Measurements from ENCODE around the gene MAGI2.

Gene MAGI2

DNA sequence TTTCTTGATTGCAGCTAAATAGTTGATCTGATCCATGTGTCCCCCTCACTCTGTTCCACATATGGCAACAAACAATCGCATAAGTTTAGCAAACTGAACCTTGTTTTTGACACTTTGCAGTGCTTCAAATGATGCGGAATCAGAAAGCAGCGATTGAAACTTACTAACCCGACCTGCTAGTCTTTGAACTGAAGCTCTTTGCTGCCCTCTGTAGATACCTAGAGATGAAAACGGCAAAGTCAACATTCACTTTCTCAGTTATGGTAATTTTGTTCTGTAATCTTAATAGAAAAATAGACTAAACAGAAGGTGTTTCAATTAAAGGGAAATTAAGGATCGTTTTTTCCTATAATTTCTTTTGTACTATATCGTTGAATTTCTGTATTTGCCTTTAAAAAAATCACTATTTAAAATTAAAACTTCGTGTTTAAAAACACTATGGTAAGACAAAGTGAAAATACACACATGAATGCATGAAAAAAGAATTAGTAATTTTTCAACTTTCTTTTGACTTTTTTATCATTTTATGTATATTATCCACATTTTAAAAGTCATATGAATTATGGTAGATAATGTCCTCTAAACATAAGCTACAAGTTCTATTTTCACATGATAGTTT lies 276.5 kb downstream of the MAGI2 start:
- in situ Hi-C loops (cut with HindIII; ENCODE audit: low sequenced_read_pairs): no loop called here
- peak; percentile 41 for DNase-seq (ENCODE audit: low read depth)
- no peak overlapping the region for H3K4me3 ChIP-seq (ENCODE audit: low read depth, low read length)
- TF ChIP-seq, protein P1, sequence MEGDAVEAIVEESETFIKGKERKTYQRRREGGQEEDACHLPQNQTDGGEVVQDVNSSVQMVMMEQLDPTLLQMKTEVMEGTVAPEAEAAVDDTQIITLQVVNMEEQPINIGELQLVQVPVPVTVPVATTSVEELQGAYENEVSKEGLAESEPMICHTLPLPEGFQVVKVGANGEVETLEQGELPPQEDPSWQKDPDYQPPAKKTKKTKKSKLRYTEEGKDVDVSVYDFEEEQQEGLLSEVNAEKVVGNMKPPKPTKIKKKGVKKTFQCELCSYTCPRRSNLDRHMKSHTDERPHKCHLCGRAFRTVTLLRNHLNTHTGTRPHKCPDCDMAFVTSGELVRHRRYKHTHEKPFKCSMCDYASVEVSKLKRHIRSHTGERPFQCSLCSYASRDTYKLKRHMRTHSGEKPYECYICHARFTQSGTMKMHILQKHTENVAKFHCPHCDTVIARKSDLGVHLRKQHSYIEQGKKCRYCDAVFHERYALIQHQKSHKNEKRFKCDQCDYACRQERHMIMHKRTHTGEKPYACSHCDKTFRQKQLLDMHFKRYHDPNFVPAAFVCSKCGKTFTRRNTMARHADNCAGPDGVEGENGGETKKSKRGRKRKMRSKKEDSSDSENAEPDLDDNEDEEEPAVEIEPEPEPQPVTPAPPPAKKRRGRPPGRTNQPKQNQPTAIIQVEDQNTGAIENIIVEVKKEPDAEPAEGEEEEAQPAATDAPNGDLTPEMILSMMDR (IDR thresholded peaks at IDR 0.05; ENCODE audit: low read depth, low read length, missing control alignments): peak; percentile 78

DNA sequence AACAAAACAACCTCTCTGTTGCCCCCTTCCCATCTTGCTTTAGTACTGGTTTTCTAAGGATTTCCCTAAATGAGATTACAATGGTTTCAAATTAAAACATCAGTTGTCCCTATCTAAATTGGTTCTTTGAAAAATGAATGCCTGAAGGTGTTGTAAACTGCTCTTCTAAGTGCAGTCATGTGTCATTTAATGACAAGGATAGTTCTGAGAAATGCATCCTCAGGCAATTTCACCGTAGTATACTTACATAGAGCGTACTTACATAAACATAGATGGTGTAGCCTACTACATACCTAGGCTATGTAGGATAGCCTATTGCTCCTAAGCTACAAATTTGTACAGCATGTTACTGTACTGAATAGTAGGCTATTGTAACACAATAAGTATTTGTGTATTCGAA lies 278.1 kb downstream of the MAGI2 start:
- no peak for DNase-seq (ENCODE audit: low read depth)
- TF ChIP-seq, protein P1 (IDR thresholded peaks at IDR 0.05; ENCODE audit: low read depth, low read length, missing control alignments): no peak
- no peak overlapping the region for H3K4me3 ChIP-seq (ENCODE audit: low read depth, low read length)
- in situ Hi-C loops (cut with HindIII; ENCODE audit: low sequenced_read_pairs): no loop called here

DNA sequence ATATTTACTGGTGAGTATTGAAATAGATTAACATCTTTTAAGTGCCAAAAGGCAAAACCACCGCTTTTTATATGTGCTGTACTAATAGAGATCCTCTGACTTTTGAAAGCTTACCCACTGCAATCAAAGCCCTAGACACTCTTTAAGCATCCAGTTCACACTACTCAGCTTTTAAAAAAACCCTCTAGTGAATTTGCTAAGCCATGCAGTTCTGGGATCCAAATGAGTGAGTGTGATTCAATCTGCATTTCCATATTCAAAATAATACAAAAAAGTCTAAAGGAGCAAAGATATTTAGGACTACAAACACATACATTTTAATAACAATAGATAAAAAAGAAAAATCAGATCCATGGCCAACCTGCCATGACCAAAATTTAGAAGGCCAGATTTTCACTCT lies 288.2 kb downstream of the MAGI2 start:
- in situ Hi-C loops (cut with HindIII; ENCODE audit: low sequenced_read_pairs): no loop called here
- no peak for DNase-seq (ENCODE audit: low read depth)
- TF ChIP-seq, protein P1 (IDR thresholded peaks at IDR 0.05; ENCODE audit: low read depth, low read length, missing control alignments): no peak
- H3K4me3 ChIP-seq (ENCODE audit: low read depth, low read length): no peak overlapping the region

DNA sequence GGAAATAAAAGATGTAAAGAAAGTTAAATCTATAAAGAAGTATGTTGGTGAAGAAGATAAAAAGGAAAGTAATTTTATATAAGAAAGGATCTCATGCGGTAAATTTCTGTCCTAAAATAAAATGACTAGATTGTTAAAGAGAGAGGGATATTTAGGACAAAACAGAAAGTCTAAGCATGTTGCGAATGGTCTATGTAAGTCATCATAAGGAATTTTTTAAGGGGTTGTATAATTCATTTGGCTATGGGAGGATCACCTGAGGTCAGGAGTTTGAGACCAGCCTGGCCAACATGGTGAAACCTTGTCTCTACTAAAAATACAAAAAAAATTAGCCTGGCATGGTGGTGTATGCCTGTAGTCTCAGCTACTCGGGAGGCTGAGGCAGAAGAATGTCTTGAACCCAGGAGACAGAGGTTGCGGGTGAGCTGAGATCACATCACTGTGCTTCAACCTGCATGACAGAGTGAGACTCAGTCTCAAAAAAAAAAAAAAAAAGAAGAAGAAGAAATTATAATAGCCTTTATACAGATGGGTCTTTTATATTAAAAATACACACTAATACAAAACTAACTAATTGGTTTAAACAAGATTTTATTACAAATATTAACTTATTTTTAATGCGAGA lies 294.3 kb downstream of the MAGI2 start:
- in situ Hi-C loops (cut with HindIII; ENCODE audit: low sequenced_read_pairs): no loop called here
- no peak for DNase-seq (ENCODE audit: low read depth)
- TF ChIP-seq, protein P1 (IDR thresholded peaks at IDR 0.05; ENCODE audit: low read depth, low read length, missing control alignments): no peak
- no peak overlapping the region for H3K4me3 ChIP-seq (ENCODE audit: low read depth, low read length)

DNA sequence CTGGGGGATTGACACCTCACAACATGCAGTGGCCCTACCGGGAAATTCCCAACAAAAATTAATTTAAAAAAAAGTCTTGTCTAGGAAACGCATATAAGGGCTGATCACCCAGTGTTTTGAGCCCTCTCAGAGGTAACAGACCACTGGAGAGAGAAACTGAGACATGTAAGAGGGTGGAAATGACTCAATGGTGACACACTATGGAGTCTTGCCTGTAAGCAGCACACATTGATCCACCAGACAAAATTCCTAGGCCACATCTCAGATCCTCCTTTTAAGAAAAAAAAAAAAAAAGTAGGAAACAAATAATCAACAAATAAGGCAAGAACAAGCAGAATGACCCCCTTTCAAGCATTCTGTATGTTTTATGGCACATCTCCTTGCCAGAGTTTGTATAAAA lies 296.2 kb downstream of the MAGI2 start:
- in situ Hi-C loops (cut with HindIII; ENCODE audit: low sequenced_read_pairs): no loop called here
- H3K4me3 ChIP-seq (ENCODE audit: low read depth, low read length): no peak overlapping the region
- TF ChIP-seq, protein P1 (IDR thresholded peaks at IDR 0.05; ENCODE audit: low read depth, low read length, missing control alignments): no peak
- DNase-seq (ENCODE audit: low read depth): no peak

DNA sequence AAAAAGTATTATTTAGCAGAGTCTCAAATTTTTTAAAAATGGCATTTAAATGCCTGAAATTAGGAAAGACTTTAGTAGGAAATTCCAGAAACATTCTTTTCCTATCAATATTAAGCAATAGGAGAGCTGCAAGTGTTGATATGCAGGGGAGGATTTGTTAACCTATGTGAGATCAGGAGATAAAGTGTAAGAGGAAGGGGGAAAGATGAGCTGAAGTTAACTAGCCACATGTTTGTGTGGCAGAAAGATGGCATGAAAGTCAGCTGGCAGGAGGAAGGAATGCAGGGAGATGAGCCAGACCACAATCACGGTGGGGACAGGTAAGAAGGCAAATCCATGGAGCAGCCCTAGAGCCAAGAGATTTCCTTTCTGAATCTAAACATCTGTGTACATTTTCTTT lies 303.6 kb downstream of the MAGI2 start:
- in situ Hi-C loops (cut with HindIII; ENCODE audit: low sequenced_read_pairs): no loop called here
- no peak overlapping the region for H3K4me3 ChIP-seq (ENCODE audit: low read depth, low read length)
- DNase-seq (ENCODE audit: low read depth): no peak
- TF ChIP-seq, protein P1 (IDR thresholded peaks at IDR 0.05; ENCODE audit: low read depth, low read length, missing control alignments): no peak

Data from astrocyte of the cerebellum (primary cell).